Kasumi-1 (cell line): Measurements from ENCODE around the gene ABCA6.

Experiments used
- DNase-seq, 2 experiments: peaks; one replicate each; lab custom pipeline; 2025; lab: John Stamatoyannopoulos, UW

ABCA6 gene

DNA sequence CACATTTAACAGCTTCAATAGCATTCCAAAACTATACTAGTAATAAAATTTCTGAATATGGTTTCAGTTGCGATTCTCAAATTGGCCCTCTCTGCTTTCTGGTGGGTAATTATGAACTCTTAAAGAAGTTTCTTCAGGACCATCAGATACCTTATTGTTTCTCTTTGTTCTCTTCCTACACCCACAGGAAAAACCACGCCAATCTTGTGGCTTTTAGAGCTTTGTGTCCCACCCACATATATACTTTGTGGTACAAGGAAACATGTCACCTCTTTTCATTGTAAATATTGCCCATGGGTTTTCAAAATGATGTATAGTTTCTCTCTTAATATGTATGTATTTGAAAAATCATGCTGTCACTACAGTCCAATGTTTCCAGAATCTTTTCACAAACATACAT lies 93.1 kb downstream of the ABCA6 start:
- DNase-seq, result no peak

DNA sequence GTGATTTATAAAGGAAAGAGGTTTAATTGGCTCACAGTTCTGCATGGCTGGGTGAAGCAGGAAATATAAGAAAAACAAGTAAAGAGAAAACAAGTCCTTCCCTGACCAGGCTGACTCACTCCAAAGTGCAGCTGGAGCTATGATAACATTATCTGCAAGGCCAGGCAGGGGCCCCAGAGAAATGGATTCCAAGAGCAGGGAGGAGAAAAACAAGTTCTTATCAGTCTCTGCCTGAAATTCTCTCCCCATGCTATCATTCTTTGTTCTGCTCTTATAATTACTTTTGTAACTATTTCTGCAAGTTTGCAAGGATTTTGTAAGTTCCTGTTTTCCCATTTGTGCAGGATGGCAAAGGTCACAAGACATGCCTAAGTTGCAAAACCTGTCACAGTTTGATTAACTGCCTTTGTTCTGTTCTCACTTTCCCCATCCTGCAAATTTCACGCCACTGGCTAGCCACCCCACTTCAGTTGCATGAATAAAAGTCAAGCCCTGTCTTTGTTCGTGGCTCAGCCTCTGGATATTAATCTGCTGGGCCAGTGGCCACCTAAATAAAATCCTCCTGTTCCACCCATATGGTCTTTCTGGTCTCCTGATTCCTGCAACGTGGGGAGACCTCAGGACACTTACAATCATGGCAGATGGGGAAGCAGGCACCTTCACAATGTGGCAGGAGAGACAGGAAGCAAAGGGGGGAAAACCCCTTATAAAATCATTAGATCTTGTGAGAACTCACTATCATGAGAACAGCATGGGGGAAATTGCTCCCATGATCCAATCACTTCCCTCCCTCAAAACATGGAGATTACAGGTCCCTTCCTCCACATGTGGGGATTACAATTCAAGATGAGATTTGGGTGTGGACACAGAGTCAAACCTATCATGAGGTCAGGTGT lies 94.1 kb downstream of the ABCA6 start:
- DNase-seq, result peak; percentile 51 to 75

DNA sequence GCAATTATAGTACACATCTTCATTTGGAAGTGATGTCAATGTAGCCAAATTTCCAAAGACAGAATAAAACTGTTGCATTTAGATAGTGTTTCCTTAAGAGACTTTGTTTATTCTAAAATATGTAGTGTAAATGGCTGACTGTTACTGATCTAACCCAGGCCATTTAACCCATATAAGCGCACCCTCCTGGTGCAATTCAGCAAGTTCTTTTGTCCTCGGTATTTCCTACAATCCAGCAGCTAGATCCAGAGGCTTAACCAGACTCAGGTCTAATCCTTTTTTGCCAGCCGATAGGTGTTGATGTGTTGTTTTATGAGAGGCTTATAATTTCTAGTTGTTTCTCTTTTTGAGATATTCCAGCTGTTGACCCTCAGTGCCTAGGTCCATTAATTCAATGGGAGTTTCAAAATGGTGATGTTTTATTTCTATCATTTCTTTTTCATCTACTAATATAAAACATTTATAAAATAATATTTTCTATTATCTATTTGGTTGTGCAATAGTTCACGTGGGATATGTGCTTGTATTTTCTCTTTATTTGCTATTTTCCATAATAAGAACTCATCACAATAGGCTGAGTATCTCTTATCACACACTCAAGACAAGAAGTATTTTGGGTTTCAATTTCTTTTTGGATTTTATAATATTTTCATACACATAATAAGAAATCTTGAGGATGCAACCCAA lies 95.4 kb downstream of the ABCA6 start:
- DNase-seq, result no peak

DNA sequence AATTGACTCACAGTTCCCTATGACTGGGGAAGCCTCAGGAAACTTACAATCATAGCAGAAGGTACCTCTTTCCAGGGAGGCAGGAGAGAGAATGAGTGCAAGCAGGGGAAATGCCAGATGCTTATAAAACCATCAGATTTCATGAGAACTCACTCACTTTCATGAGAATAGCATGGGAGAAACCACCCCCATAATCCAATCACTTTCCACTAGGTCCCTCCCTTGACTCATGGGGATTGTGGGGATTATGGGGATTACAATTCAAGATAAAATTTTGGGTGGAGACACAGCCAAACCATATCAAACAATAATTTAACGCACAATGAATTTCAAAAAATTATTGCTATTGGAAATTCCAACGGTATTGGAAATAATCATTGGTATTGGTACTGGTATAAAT lies 96.0 kb downstream of the ABCA6 start:
- no peak for DNase-seq

DNA sequence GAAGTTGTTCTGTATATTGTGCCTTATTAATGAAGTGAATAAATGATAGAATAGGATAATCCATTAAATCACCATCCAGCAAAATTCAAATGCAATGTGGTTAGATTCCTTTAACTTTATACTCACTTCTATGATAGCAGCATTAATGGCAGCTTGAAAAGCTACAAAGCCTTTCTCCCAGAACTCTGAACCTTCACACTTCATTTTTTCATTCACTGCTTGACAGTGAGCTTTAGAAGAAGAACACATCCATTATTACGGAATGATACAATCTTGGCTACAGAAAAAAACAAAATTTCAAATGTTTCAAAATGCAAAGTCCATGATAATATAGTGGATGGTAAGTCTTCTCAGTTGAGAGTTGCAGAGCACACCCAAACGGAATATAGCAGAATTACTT lies 97.3 kb downstream of the ABCA6 start:
- no peak for DNase-seq

DNA sequence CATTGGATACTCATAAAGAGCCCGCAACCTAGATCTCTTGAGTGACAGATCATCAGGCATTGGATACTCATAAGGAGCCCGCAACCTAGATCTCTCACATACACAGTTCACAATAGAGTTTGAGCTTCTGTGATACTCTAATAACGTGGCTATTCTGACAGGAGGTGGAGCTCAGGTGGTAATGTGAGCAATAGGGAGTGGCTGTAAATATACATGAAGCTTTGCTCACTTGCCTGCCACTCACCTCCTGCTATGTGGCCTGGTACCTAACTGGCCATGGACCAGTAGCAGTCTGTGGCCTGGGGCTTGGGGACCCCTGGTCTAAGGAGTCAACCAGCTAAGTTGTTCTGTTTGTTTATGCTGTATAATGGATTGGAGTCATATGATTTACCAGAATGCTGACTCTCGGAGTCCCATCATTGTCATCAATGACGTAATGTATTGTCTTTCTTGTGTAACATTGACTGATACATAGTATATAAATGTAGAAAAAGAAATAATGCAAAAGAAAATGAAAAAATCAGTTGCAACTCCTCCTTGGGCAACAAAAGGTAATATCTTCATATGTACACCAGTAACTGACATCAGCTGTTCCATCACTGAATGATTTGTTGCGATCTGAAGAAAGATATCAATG lies 98.5 kb downstream of the ABCA6 start:
- DNase-seq, result no peak

DNA sequence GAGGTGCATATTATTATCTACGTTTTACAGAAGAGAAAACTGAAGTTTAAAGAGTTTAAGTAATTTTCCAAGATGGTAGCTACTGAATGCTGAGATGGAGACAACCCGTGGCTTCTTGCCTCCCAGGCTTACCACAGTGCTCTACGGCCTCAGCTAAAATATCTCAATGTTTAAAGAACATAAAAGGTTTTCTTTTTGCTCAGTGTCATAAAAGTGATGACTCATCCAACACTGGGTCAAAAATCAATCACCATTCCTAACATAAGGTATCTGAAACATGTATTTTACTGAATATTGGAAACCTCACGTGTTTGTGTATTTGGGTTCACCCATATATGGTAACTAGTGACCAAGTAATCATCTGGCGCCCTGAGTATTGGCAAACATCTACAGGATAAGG lies 99.4 kb downstream of the ABCA6 start:
- DNase-seq, result no peak

DNA sequence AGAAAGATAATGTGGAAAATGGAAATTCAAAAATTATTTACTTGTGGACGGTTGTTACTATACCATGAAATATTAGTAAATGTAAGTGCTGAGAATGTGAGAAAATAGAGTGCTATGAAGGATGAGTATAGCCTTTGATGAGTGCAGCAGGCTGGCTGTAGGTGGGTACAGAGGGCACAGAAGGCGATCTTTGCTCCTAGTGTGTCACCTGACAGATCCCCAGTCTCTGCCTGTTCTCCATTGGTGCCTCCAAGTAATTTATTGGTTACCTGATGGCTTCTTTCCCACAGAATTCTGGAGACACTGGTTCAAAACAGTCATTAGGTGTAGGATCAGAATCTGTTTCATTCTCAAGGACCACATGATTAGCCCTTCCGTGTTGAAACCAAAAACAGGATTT lies 109.9 kb downstream of the ABCA6 start:
- DNase-seq, result no peak

DNA sequence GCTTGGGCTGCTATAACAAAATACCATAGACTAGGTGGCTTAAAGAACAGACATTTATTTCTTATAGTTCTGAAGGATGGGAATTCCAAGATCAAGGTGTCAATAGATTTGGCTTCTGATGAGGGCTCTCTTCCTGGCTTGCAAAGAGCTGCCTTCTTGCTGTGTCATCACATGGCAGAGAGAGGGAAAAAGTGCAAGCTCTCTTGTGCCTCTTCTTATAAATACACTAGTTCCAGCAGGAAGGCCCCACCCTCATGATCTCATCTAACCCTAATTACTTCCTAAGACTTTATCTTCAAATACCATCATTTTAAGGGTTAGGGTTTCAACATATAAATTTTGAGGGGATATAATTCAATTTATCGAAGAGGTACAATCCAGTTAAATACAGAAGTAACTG lies 111.5 kb downstream of the ABCA6 start:
- no peak for DNase-seq
